ENCODE results near the gene DPP6. TPM values are rescaled to one million over a fixed set of nuclear protein-coding genes. Genes with fewer than 3 reads are reported as not detected.

Gene DPP6
- total and polyA plus RNA-seq, 12 donors: 0.07 to 2.1 (median 0.16) TPM; not detected in 4

DNA sequence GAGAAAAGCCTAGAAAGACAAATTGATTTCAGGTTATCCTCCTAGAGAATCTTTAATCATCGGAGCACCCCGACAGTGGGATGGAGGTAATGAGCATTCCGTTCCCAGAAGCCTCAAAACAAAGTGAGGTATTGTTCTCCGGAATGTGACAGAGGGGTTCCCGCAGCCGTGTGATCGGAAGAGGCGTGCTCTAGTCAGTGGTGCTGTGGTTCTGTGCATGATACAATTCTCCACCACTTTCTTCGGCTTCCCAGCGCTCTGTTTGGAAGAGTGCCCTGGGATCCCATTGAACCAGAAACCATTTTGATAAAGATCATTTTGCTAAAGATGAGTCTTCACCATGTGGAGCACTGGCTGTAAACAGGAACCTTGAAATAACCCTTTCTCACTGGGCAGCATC lies 516.1 kb downstream of the DPP6 start:
- no peaks in the 10 kb centered on the region for H3K27me3 ChIP-seq
- no peak overlapping the region for H3K4me3 ChIP-seq
- intact Hi-C loops (cut with DNase I): no loop called here
- 74 to 75% methylated on average over 10 of the region's 10 CpGs for WGBS, 2 donors
- H3K27ac ChIP-seq: no peak overlapping the region
- no peak for TF ChIP-seq CTCF (IDR thresholded peaks at IDR 0.05)
- no peak for DNase-seq
- H3K9me3 ChIP-seq: peaks cover 0 to 8% (median 0%) of the 10 kb centered on the region in 11 donors
- no peaks in the 10 kb centered on the region for H3K4me1 ChIP-seq
- no peak for ATAC-seq
- no peaks in the 10 kb centered on the region for H3K36me3 ChIP-seq

DNA sequence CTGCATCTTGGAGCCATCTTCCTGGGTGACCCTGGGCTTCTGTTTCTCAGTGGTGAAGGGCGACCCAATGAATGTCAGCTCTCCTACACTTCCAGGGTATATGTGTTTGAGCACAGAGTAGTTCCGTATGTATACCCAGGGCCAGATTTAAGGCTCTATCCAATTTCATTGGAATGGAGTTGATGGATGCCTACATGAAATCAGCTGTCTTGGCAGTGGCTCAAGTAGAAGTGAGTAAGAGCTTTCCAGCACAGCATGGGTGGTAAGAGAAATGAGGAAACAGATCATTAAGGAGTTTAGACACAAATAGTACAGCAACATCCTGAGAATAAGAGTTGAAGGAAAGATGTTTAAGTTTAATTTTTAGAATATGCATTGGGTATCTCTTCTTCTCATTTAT lies 517.7 kb downstream of the DPP6 start:
- H3K4me3 ChIP-seq: no peak overlapping the region
- H3K36me3 ChIP-seq: no peaks in the 10 kb centered on the region
- H3K4me1 ChIP-seq: no peaks in the 10 kb centered on the region
- ATAC-seq (no peak), DNase-seq (no peak)
- WGBS, 2 donors: 77 to 86% methylated on average over 2 of the region's 2 CpGs
- H3K27ac ChIP-seq: no peak overlapping the region
- H3K27me3 ChIP-seq: no peaks in the 10 kb centered on the region
- peaks cover 0 to 8% (median 0%) of the 10 kb centered on the region in 11 donors for H3K9me3 ChIP-seq
- intact Hi-C loops (cut with DNase I): no loop called here
- no peak for TF ChIP-seq CTCF (IDR thresholded peaks at IDR 0.05)

DNA sequence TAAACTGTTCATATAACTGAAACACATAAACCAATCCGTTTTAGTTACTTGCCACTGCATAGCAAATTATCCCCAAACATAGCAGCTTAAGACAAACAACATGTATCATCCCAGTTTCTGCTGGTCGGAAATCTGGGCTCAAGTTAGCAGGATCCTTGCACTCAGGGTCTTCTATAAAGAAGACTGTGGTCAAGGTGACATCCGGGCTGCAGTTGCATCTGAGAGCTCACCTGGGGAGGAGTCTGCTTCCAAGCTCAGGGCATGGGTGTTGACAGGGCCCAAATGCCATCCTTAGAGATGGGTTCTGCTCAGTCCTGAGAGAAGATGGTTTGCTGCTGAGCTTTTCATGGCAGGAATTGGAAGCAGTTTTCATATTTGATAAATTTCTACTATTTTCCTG lies 519.6 kb downstream of the DPP6 start:
- no peaks in the 10 kb centered on the region for H3K4me1 ChIP-seq
- intact Hi-C loops (cut with DNase I): no loop called here
- WGBS, 2 donors: 64 to 83% methylated on average over 3 of the region's 3 CpGs

GRCh38 chr7:154574235-154574634 lies 522.0 kb downstream of the DPP6 start:
- no peaks in the 10 kb centered on the region for H3K36me3 ChIP-seq
- 92 to 98% methylated on average over 2 of the region's 2 CpGs for WGBS, 2 donors
- intact Hi-C loops (cut with DNase I): no loop called here
- H3K4me3 ChIP-seq: no peak overlapping the region
- H3K27ac ChIP-seq: no peak overlapping the region
- no peak for TF ChIP-seq CTCF (IDR thresholded peaks at IDR 0.05)
- DNase-seq (no peak), ATAC-seq (peak in 1 of 8 donors; percentile 38)
- peaks cover 0 to 8% (median 0%) of the 10 kb centered on the region in 11 donors for H3K9me3 ChIP-seq
- no peaks in the 10 kb centered on the region for H3K4me1 ChIP-seq
- H3K27me3 ChIP-seq: no peaks in the 10 kb centered on the region

More for the DNA sequence above, 519.6 kb downstream of the DPP6 start:
- no peak overlapping the region for H3K4me3 ChIP-seq
- no peaks in the 10 kb centered on the region for H3K27me3 ChIP-seq
- no peaks in the 10 kb centered on the region for H3K36me3 ChIP-seq
- ATAC-seq (no peak), DNase-seq (no peak)
- peaks cover 0 to 8% (median 0%) of the 10 kb centered on the region in 11 donors for H3K9me3 ChIP-seq
- H3K27ac ChIP-seq: no peak overlapping the region
- no peak for TF ChIP-seq CTCF (IDR thresholded peaks at IDR 0.05)
